EL (cell line): ENCODE measurements around the gene CACNA1I.
"Not testable (repeated sequence)": the region's sequence is repeated elsewhere in the genome, so short reads cannot be mapped to it uniquely, and the experiment has no call there.

ENCODE experiments used
- DNase-seq: peaks from one replicate; pipeline ENCODE4 v3.0.0-alpha.2; 2016

CACNA1I gene

DNA sequence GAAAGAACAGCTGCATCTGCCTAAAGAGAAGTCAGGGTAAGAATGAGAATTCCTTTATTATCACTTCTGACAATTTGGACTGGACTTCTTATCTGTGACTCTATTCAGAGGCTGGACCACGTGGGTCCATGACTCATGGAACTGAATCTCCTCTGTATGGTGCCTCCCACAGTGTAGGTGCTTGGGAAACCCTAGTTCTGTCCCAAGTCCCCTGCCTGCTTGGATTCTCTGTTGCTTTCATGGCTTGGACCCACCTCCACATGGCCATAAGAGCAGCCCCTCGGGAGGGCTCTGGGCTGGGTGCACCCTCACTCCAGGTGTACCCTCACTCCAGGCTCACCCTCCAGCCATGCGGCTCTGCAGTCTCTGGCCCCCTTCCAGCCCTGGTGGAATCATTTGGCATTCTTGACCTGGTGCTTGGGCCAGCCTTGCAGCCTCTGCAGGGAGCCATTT is 153.4 kb downstream of the CACNA1I start:
- DNase-seq: peak; percentile 19

- no peak for DNase-seq
These were observed 153.8 kb downstream of the CACNA1I start for GRCh38 chr22:39724390-39724789.

DNA sequence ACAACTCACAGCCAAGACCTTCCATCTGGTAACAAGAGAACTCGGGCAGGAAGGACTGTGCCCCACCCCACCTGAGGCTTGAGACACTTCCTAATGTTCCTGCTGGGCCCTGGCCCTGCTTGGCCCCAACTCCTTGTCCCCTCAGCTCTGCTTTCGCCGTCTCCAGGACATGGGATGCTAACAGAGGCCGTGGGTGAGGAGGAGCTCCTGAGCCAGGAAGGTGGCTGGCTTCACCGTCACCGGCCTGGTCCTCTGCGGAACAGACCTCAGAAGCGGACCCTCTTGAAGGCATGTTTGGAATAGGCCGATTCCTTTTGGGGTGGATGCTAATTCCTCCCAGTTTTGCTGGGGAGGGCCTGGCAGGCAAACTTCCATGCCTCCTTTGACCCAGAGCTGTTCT is 154.3 kb downstream of the CACNA1I start:
- no peak for DNase-seq

DNA sequence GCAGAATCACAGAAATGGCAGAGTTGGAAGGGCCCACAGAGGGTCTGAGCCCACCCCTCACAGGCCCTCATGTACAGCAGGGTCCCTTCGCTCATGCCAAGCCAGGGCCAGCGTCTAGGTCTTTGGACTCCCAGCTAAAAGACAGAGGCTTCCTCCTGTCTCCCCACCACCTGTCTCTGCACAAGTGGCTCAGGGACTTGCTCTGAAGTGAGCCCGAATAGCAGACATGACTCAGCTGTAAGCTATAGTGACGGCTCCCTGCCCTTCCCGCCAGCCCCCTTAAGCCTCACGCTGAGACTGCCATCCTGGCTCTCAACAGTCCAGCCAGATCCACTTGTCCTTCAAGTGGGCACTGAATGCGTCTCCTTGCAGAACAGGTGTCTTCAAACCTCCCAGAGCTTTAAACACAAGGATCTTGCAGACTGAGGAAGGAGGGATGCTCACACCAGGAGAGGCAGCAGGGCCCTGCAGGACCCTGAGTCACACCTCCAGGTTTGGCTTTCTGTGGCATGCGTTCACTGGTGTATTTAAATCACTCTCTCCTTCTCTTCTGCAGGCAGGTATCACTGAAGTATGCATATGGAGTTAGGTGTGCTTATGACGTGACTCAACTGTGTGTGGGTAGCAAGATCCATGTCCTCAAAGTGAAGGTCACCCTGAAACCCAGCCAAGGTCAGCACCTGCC is 154.9 kb downstream of the CACNA1I start:
- no peak for DNase-seq

DNA sequence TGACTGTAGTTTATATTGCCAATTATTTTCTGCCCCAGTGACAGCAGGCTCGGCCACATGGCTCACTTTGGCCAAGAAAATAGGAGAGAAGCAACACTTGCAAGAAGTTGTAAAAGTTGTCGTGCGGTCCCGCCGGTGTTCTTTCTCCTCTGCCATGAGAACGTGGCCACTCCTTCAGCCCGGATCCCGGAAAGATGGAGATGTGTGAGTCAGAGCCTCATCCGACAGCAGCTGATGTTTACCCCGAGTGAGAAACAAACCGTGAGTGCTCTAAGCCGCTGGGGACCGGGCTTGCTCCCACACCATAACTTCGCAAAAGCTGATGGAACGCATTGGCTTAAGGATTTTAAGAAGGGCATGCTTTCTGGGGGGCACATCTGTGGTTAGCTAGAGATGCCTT is 157.0 kb downstream of the CACNA1I start:
- DNase-seq: peak; percentile 11

DNA sequence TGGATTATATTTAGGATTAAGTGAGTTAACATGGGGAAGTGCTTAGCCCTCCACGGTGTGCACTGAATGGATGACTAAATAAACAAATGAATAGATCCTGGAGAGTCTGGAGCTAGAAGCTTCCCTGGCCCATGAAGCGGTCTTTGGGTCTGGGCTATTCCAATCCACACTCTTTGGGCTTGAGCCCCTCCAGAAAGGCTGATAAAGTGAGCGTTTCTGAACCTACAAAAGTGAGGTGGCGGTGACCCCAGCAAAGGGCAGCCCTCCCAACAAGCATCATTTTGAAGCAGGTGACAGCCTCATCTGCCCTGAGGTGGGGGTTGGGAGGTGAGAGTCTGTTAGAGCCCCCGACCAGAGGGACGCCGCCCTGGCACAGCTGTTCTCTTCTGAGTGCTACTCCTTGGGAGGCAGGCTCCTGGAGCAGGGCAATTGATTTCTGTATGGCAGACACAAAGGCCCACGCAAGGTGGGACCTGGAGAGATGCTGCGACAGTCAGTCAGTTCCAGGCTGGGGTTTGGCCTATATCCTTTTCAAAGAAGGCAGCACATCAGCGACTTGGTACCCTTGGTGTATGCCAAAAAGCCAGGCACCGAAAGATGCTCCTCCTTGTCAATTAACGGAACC is 157.8 kb downstream of the CACNA1I start:
- no peak for DNase-seq

DNA sequence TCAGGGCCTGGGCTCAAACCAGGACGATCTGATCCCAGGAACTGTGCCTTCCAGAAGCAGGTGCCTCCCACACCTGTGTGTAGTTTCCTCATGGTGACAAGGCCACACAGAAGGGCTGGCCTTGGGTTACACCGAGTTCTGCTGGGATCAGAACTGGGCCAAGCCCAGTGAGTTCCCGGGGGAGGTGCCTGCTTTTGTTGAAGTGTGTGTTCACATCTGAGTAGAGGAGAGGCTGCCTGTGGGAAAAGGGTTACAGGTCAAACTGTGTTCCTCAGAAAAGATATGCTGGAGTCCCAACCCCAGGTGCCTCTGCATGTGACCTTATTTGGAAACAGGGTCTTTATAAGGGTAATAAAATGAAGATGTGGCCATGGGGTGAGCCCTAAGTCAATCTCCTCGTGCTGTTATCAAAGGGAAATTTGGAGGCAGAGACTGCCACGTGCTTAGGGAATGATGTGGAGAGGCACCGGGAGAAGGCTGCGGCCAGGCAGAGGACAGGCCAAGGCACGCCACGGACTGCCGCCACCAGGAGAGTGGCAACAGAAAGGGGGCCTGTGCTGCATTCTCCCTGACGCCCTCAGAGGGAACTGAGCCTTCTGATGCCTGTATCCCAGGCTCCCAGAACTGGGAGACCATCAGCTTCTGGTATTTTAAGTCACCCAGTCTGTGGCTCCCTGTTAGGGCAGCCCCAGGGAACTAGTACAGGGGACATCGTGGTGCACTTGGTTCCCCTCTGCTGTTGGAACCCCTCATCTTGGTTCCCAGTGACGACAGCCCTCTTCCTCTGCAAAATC is 158.8 kb downstream of the CACNA1I start:
- DNase-seq: no peak

GRCh38 chr22:39731481-39731880 is 160.9 kb downstream of the CACNA1I start:
- DNase-seq: no peak

DNA sequence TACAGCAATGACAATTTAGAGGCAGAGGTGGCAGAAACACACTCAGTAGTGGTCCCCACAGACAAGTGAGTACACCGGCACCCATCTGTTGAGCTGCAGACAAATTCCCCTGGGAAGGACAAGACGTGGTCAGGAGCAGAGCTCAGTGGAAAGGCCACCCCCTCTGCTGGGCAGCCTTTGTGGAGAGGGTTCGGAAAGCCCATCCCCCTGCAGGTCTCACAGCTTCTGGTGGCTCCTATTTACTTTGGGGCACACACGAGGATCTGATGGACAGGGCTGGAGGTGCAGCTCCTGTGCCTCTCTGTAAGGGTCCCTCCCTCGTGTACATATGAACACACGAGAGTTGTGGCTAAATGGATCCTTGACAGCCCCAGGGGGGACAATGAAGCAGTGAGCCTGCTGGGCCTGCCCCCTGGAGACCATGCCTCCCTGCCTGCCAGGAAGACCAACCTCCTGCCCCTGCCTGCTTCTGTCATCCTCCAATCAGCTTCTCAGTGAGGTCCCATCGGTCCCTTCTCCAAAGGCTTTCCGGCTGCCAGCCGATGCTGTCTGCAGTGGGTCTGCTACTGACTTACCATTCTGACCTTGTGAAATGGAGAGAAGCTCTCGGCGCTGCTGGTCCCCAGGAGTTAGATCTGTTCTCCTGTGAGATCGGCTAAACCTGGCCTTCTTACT is 161.5 kb downstream of the CACNA1I start:
- no peak for DNase-seq

DNA sequence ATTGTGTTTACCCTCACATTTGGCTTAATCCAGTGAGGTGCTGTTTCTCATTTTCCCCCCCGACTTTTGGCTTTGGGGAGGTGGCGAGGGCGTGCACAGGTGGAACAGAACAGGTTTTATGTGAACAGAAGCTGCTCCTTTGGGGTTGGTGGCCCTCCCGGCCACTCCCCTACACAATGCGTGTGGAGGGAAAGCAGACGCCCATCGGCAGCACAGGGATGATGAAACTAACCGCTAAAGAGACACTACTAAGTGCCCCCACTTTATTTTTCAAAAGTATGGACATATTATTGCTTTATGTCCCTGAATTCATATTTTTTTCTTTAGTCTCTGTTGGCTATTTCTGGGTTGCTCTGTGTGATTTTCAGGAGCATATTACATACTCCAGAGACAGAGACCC is 162.1 kb downstream of the CACNA1I start:
- no peak for DNase-seq

DNA sequence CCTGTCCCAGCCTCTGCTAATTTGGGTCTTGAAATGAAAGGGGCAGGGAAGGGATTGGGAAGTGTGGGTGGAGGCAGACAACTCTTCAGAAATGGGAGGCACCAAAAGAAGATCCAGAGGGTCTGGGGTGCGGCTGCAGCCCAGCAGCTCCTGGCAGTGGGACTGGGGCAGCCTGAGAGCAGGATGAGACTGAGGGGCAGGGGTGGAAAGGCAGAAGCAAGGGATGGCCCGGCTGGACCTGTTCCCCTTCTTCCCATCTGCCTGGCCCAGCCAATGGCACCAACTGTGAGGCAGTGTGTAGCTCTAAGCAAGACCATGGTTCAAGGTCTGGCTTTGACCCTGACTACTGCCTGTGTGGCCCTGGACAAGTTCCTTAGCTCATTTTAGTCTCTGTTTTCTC is 162.6 kb downstream of the CACNA1I start:
- no peak for DNase-seq

- DNase-seq: not testable (repeated sequence)
These were observed 163.5 kb downstream of the CACNA1I start for GRCh38 chr22:39734046-39734445.

GRCh38 chr22:39734866-39735265 is 164.3 kb downstream of the CACNA1I start:
- DNase-seq: no peak

GRCh38 chr22:39735776-39736175 is 165.2 kb downstream of the CACNA1I start:
- no peak for DNase-seq

- peak; percentile 47 for DNase-seq
These were observed 168.2 kb downstream of the CACNA1I start for GRCh38 chr22:39738746-39739145.
